Effector memory CD4-positive, alpha-beta T cell (primary cell): Measurements from ENCODE around the gene ISL2.
A peak's percentile ranks its signal among the peaks of the same experiment; 100 is the strongest.
"Not testable (repeated sequence)": the region's sequence is repeated elsewhere in the genome, so short reads cannot be mapped to it uniquely, and the experiment has no call there.

ENCODE experiments used
- DNase-seq, 3 donors: peaks; one replicate each; pipeline ENCODE4 v3.0.0-alpha.2; 2020
- H3K27ac ChIP-seq: 2 replicates; pipeline ENCODE4 v1.7.0; 2013; ENCODE audit warnings: mild to moderate bottlenecking, low read length, moderate library complexity; ENCODE audit not compliant: insufficient read depth, poor library complexity, severe bottlenecking
- H3K27me3 ChIP-seq: replicated peaks from 2 replicates; pipeline ENCODE4 v1.7.0; 2013; ENCODE audit warnings: mild to moderate bottlenecking, low read length; ENCODE audit not compliant: insufficient read depth, control insufficient read depth, poor library complexity, severe bottlenecking
- H3K36me3 ChIP-seq: 2 replicates; pipeline ENCODE4 v1.7.0; 2013; ENCODE audit warnings: mild to moderate bottlenecking, low read length, moderate library complexity; ENCODE audit not compliant: control insufficient read depth, insufficient read depth
- H3K4me1 ChIP-seq: 2 replicates; pipeline ENCODE4 v1.7.0; 2013; ENCODE audit warnings: low read length, mild to moderate bottlenecking; ENCODE audit not compliant: control insufficient read depth, insufficient read depth, poor library complexity, severe bottlenecking
- H3K4me3 ChIP-seq: 2 replicates; pipeline ENCODE4 v1.7.0; 2013; ENCODE audit warnings: low read length, low read depth, mild to moderate bottlenecking; ENCODE audit not compliant: insufficient read depth, poor library complexity, severe bottlenecking
- H3K9me3 ChIP-seq: 2 replicates; pipeline ENCODE4 v1.7.0; 2013; ENCODE audit warnings: mild to moderate bottlenecking, low read length, moderate library complexity; ENCODE audit not compliant: control insufficient read depth
- total RNA-seq, 3 donors: gene quantifications; one replicate each; lab custom pipeline; 2026; lab: John Stamatoyannopoulos, UW

Gene ISL2
- total RNA-seq: 0 to 0.35 (median 0.19) reads per million in 3 donors

DNA sequence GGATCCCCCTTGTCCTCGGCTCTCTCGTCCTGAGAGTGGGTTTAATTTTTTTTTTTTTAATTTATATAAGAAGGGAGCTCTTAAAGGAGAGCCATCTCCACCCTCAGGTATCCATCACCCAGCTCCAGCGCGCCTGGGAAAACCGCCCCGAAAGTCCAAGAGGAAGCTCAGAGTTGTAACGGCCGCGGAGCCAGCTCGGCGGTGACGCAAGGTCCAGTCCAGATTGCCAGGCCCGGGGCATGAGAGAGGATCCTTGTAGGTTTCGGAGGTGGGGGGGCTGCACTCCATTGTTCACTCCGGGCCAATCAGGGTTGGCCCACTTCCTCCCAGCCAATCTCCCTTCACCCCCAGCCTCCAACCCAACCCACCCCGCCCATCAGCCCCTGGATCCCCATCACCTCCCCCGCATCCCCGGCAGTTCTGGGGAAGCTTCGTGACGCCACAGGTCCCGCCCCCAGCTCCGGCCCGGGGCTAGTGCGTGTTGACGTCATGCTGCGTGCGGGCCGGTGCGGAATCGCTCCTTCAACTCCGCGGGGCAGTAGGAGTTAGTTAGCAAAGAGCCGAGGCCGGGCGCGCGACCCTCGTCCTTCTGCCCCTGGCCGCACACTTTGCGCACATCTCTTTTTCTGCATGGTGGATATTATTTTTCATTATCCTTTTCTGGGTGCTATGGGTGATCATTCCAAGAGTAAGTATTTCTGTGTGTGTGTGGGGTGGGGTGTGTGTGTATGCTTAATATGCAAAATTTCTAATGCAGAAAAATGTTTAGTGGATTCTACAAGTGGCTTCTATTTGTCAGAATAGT, at the start of gene ISL2:
Gene ISL2, plus strand, starts transcription at position 520 of the 805 bp plus-strand sequence. Its CDS starts 111 bp downstream, at position 631.
- Histone ChIP-seq H3K9me3 (no peaks in the 10 kb centered on the region), H3K27ac (no peak within 1 kb of the TSS), H3K4me3 (peak within 1 kb of the TSS; percentile 31), H3K36me3 (no peaks in the 10 kb centered on the region), H3K27me3 (peaks cover 73% of the 10 kb centered on the region), H3K4me1 (peaks cover 52% of the 10 kb centered on the region)
- DNase-seq: peak in 2 of 3 donors; percentile 12 to 36

DNA sequence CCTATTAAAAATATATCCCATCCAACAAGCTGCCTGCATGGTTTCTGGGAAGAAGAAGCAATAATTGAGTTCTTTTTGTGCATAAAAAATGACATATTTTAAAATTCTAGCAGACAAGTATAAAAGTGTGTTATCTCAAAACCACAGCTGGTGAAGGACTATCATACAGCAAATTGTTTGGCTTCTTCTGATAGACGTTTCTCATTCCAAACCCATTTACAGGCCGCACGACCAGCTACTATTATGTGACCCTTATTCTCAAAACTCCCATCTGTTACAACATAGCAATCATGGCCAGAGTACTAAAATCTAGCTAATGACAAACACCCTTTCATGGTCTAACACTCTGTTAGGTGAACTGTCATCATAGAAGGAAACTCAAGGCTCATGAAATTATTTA, 47.0 kb upstream of the ISL2 start:
- H3K36me3 ChIP-seq: no peaks in the 10 kb centered on the region
- DNase-seq: no peak
- H3K4me3 ChIP-seq: no peak overlapping the region
- H3K27me3 ChIP-seq: no peaks in the 10 kb centered on the region
- no peaks in the 10 kb centered on the region for H3K4me1 ChIP-seq
- H3K9me3 ChIP-seq: no peaks in the 10 kb centered on the region
- no peak overlapping the region for H3K27ac ChIP-seq

DNA sequence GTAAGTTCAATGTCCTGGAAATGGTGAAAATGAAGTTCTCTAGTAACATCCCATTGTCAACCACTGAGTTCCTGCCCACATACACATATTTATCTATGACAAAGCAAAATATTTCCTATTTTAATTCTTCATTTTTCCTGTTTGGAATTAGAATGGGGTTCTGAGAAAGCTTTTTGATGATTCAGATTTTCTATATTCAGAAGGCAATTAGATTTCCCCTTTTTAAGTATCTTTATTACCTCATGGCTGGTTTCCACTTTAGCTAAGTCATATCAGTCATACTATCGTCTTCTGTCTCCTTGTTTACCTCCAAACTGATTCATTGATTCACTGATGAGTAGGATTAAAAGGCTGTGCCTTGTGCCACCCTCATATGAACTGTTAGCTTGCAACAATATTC, 43.2 kb upstream of the ISL2 start:
- H3K27ac ChIP-seq: no peak overlapping the region
- no peaks in the 10 kb centered on the region for H3K4me1 ChIP-seq
- no peaks in the 10 kb centered on the region for H3K36me3 ChIP-seq
- H3K27me3 ChIP-seq: no peaks in the 10 kb centered on the region
- no peak overlapping the region for H3K4me3 ChIP-seq
- no peaks in the 10 kb centered on the region for H3K9me3 ChIP-seq
- no peak for DNase-seq

DNA sequence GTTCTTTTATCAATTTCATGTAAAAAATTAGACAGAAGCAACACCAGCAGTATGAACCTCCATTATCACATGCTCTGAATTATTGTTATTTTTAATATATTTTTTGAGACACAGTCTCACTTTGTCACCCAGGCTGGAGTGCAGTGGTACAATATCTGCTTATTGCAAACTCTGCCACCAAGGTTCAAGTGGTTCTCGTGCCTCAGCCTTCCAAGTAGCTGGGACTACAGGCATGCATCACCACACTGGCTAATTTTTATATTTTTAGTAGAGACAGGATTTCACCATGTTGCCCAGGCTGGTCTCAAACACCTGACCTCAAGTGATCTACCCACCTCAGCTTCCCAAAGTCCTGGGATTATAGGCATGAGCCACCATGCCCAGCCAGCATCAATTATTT, 42.1 kb upstream of the ISL2 start:
- H3K27me3 ChIP-seq, H3K4me1 ChIP-seq, DNase-seq, H3K36me3 ChIP-seq, H3K9me3 ChIP-seq, H3K4me3 ChIP-seq, H3K27ac ChIP-seq: not testable (repeated sequence)

DNA sequence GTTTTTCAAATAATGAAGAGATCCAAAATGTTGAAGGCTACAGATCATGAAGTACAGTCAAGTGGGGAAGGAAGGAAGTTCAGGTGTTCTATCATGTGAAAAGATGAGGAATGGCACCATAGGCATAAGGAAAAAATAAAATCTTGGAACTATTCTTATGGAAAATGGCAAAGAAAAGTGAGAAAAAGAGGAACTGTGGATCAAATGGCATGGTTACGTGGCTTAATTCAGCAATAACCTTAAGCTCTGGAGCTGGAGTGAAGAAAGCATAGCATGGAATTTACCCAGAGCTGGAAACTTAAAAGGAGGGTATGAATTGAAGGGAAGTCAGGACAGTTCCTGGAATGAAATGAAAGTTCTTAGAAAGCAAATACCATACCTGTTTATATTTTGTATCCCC, 39.7 kb upstream of the ISL2 start:
- H3K4me3 ChIP-seq: no peak overlapping the region
- H3K27me3 ChIP-seq: no peaks in the 10 kb centered on the region
- no peak for DNase-seq
- no peak overlapping the region for H3K27ac ChIP-seq
- no peaks in the 10 kb centered on the region for H3K4me1 ChIP-seq
- no peaks in the 10 kb centered on the region for H3K9me3 ChIP-seq
- H3K36me3 ChIP-seq: no peaks in the 10 kb centered on the region

DNA sequence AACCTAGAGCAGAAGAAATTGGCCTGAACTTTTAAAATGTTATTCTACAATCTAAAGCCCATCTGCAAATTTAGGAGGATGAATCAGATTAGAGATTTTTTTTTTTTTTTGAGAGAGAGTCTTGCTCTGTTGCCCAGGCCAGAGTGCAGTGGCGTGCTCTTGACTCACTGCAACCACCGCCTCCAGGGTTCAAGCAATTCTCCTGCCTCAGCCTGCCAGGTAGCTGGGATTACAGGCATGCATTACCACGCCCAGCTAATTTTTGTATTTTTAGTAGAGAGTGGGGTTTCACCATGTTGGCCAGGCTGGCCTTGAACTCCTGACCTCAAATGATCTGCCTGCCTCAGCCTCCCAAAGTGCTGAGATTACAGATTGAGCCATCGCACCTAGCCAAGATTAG, 38.6 kb upstream of the ISL2 start:
- not testable (repeated sequence) for H3K9me3 ChIP-seq, H3K4me3 ChIP-seq, H3K27ac ChIP-seq, DNase-seq, H3K27me3 ChIP-seq, H3K36me3 ChIP-seq, H3K4me1 ChIP-seq

DNA sequence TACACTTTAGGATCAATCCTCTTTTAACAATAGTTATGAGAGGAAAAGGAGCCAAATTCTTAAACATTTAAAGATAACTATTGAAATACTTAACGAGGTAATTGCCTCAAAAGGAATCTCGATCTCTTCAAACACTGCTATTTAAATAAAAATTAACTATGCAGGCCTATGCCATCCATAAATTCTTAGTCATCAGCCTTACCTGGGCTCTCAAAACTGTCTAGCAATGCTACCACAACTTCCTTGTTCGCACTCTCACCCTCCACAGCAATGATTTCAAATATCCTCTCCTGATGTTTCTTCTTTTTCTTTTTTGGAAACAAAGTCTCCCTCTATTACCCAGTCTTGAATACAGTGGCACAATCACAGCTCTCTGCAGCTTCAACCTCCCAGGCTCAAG, 37.6 kb upstream of the ISL2 start:
- Histone ChIP-seq H3K36me3 (no peaks in the 10 kb centered on the region), H3K9me3 (no peaks in the 10 kb centered on the region), H3K4me1 (no peaks in the 10 kb centered on the region)

DNA sequence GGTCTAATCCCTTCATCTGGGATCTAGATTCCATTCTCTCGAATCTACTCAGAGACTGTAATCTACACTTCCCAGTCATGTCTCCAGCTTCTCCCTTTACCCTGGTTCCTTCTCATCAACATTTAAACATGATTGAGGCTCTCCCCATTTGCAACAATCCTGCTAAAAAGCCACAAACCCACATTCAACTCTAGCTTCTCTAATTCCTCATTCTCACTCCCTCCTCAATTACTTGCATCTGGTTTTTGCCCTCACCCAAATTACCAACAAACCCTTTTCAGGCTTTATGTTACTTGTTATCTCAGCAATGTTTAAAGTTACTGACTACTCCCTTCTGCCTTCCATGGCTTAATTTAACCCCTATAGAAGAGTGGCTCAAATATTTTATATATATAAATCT, 36.8 kb upstream of the ISL2 start:
- Histone ChIP-seq H3K36me3 (no peaks in the 10 kb centered on the region), H3K4me3 (no peak overlapping the region), H3K4me1 (no peaks in the 10 kb centered on the region), H3K27me3 (no peaks in the 10 kb centered on the region), H3K9me3 (no peaks in the 10 kb centered on the region), H3K27ac (no peak overlapping the region)
- DNase-seq: no peak

More for the DNA sequence above, 37.6 kb upstream of the ISL2 start:
- no peak overlapping the region for H3K4me3 ChIP-seq
- H3K27me3 ChIP-seq: no peaks in the 10 kb centered on the region
- H3K27ac ChIP-seq: no peak overlapping the region
- no peak for DNase-seq

DNA sequence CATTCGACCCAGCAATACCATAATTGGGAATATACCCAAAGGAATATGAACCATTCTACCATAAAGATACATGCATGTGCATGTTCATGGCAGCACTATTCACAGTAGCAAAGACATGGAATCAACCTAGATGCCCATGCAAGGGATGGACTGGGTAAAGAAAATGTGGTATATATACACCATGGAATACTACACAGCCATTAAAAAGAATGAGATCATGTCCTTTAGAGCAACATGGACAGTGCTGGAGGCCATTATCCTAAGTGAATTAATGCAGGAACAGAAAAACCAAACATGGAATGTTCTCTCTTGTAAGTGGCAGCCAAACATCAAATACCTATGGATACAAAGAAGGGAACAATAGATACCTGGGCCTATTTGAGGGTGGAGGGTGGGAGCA, 32.7 kb upstream of the ISL2 start:
- no peaks in the 10 kb centered on the region for H3K4me1 ChIP-seq
- no peaks in the 10 kb centered on the region for H3K27me3 ChIP-seq
- DNase-seq: no peak
- no peak overlapping the region for H3K27ac ChIP-seq
- no peaks in the 10 kb centered on the region for H3K9me3 ChIP-seq
- no peaks in the 10 kb centered on the region for H3K36me3 ChIP-seq
- H3K4me3 ChIP-seq: no peak overlapping the region

DNA sequence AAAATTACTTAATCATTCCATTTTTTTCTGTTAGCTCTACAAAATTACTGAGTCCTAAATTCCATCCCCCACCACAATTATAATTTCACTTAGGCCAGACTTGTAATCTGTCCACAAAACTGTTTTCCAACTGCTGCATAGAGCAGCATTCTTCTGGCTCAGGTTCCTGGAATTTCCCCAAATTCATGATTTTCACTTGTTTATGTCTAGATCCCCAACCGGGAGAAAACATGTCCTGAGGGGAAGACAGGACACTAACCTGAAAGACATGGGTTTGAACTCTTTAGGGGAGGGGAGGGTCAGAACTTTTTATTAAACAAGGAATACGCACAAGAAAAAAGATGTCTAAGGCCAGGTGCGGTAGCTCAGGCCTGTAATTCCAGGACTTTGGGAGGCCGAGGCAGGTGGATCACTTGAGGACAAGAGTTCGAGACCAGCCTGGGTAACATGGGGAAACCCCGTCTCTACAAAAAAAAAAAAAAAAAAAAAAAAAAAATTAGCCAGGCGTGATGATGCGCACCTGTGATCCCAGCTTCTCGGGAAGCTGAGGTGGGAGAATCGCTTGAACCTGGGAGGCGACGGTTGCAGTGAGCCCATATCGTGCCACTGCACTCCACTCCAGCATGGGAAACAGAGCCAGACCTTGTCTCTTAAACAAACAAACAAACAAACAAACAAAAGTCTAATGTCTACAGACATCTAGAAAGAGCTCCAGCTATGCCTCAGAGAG, 26.8 kb upstream of the ISL2 start:
- Histone ChIP-seq H3K36me3 (no peaks in the 10 kb centered on the region), H3K4me1 (peaks cover 7% of the 10 kb centered on the region), H3K4me3 (no peak overlapping the region), H3K27ac (no peak overlapping the region), H3K27me3 (no peaks in the 10 kb centered on the region), H3K9me3 (no peaks in the 10 kb centered on the region)
- no peak for DNase-seq
